ENCODE data around the gene DBT. TPM values are rescaled to one million over a fixed set of nuclear protein-coding genes. Genes with fewer than 3 reads are reported as not detected.
A peak's percentile ranks its signal among the peaks of the same experiment; 100 is the strongest.

DBT gene
- total and polyA plus RNA-seq, 2 of the 13 experiments (the other 11 are each of a cell fraction or from before 2014, with no cell fraction given) = 3.3 to 10.2 TPM

- WGBS (ENCODE audit: low lambda C conversion rate) = 0% methylated on average over 8 of the region's 12 CpGs
- TF ChIP-seq KLF9 (CRISPR knock-in tag; IDR thresholded peaks at IDR 0.05; ENCODE audit: low read depth) = no peak
- TF ChIP-seq ZNF142 (CRISPR knock-in tag; IDR thresholded peaks at IDR 0.05) = no peak; the same call in 1 of the 2 replicates
- 0 out of 2 replicates have a peak, but pooled peaks have one; percentile 4 for TF ChIP-seq TMF1 (CRISPR knock-in tag; IDR thresholded peaks at IDR 0.05; ENCODE audit: low read depth)
- TF ChIP-seq ZBTB34 (CRISPR knock-in tag; IDR thresholded peaks at IDR 0.05) = 0 out of 2 replicates have a peak, but pooled peaks have one; percentile 5
- no peak for TF ChIP-seq KDM5A (IDR thresholded peaks at IDR 0.05; ENCODE audit: borderline replicate concordance, low read length)
- TF ChIP-seq ZNF850 (CRISPR knock-in tag; conservative IDR thresholded peaks at IDR 0.05) = no peak
- TF ChIP-seq ARID2 (CRISPR knock-in tag; IDR thresholded peaks at IDR 0.05; ENCODE audit: borderline replicate concordance) = no peak
- no peak for TF ChIP-seq SIN3B (IDR thresholded peaks at IDR 0.05; ENCODE audit: low read length)
- TF ChIP-seq ZNF264 (CRISPR knock-in tag; IDR thresholded peaks at IDR 0.05) = 0 out of 2 replicates have a peak, but pooled peaks have one; percentile 3
- no peak for TF ChIP-seq ZNF530 (CRISPR knock-in tag; IDR thresholded peaks at IDR 0.05; ENCODE audit: low read depth)
- TF ChIP-seq ZNF709 (CRISPR knock-in tag; IDR thresholded peaks at IDR 0.05) = no peak
- no peak for TF ChIP-seq EHMT2 (IDR thresholded peaks at IDR 0.05; ENCODE audit: borderline replicate concordance, low read depth, low read length)
- TF ChIP-seq ZNF572 (CRISPR knock-in tag; IDR thresholded peaks at IDR 0.05) = peak; percentile 50; the same call in 1 of the 2 replicates
Observed at GRCh38 chr1:100249155-100249536, 488 bp downstream of the DBT start.

More at GRCh38 chr1:100249155-100249536, 488 bp downstream of the DBT start:
- Histone ChIP-seq H3K27ac (ENCODE audit: extremely low read length, insufficient read depth, low read length) (peak overlapping the region; percentile 81), H3K9me3 (ENCODE audit: low read length) (no peaks in the 10 kb centered on the region), H3K4me3 (replicated peaks in 1 of 3; ENCODE audit: insufficient read depth in 1 of 3, low read depth in 2 of 3, low read length in 3 of 3) (peak overlapping the region; percentile 64 to 96 (median 71)), H3K9ac (ENCODE audit: insufficient read depth, low read depth, low read length) (peak overlapping the region; percentile 95), H3K79me2 (ENCODE audit: insufficient read depth, low read length) (peaks cover 20% of the 10 kb centered on the region), H3K4me1 (ENCODE audit: insufficient read depth, low read length) (peaks cover 37% of the 10 kb centered on the region), H3K4me2 (ENCODE audit: low read depth, low read length) (peak overlapping the region; percentile 96), H3K27me3 (ENCODE audit: control insufficient read depth in 1 of 2, insufficient read depth in 2 of 2, low read length in 2 of 2) (peaks cover 0 to 3% of the 10 kb centered on the region in 2 experiments; a peak in 1 of 5 replicates), H4K20me1 (ENCODE audit: insufficient read depth, low read length) (no peaks in the 10 kb centered on the region), H2AFZ (ENCODE audit: low read length) (peak overlapping the region; percentile 93), H3K36me3 (replicated peaks in 1 of 2; ENCODE audit: control insufficient read depth in 1 of 2, insufficient read depth in 2 of 2, low read length in 2 of 2) (no peaks in the 10 kb centered on the region)
- no peak for FAIRE-seq
- intact Hi-C loops (cut with micrococcal nuclease; ENCODE audit: unreplicated experiment) = no loop called here
- no peak for DNase-seq (ENCODE audit: low spot score)
- CTCF ChIA-PET (ENCODE audit: low intra/inter-chr PET ratio, low total read pairs) = no interaction called here
- POLR2A ChIA-PET = interaction anchor here (0.6 to 4.3 kb wide), 10 partner anchors 9 to 646 kb away, joined by 3 to 69 read pairs (median 4); partner anchors contain the start of genes CDC14A, EXTL2, RTCA and SLC35A3
- ATAC-seq = peak; percentile 18
- in situ Hi-C loops (cut with HindIII; ENCODE audit: extremely low pct_ligation_motif_present, low pct_unique_long_range_greater_than_20kb) = no loop called here
- TSS peak; percentile 88 for BruUV-seq (replicated peaks)
